Measurements from ENCODE around the gene SLBP. TPM values are rescaled to one million over a fixed set of nuclear protein-coding genes. Genes with fewer than 3 reads are reported as not detected.

Gene SLBP
- total and polyA plus RNA-seq, 2 donors (not counting 3 experiments of a cell fraction or from before 2014, with no cell fraction given): 48.3 to 63.1 TPM

DNA sequence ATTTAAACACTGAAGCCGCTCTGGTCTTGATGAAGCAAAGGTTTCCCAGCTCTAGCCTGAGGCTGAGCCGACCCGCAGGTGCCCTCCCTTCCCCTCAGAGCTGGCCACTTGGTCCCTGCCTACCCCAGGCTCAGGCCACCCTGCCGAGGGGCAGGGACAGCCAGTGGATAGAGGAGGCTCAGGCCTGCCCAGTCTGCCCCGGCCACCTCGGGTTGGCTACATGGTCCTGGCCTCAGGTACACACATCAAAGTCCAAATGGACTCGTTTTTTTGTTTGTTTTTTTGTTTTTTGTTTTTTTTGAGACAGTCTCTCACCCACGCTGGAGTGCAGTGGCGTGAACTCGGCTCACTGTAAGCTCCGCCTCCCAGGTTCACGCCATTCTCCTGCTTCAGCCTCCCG, 33.0 kb upstream of the SLBP start:
- Histone ChIP-seq H3K9me3 (replicated peaks; ENCODE audit: control insufficient read depth, insufficient read depth, low read length) (no peaks in the 10 kb centered on the region), H3K27me3 (ENCODE audit: control insufficient read depth in 2 of 2, insufficient read depth in 2 of 2, low read length in 2 of 2) (no peaks in the 10 kb centered on the region), H3K79me2 (ENCODE audit: control insufficient read depth, insufficient read depth, low read length) (no peaks in the 10 kb centered on the region), H3K4me3 (replicated peaks in 1 of 3; ENCODE audit: insufficient read depth in 1 of 3, low read depth in 1 of 3, low read length in 3 of 3) (no peak overlapping the region), H3K4me2 (ENCODE audit: insufficient read depth, low read length) (no peak overlapping the region), H2AFZ (ENCODE audit: low read depth, low read length) (no peak overlapping the region), H3K9ac (replicated peaks; ENCODE audit: extremely low read depth, insufficient read depth, low read length) (no peak overlapping the region), H3K27ac (ENCODE audit: insufficient read depth, low read depth, low read length) (no peak overlapping the region), H3K9me1 (replicated peaks; ENCODE audit: control insufficient read depth, extremely low read depth, insufficient read depth, low read length) (no peaks in the 10 kb centered on the region), H4K20me1 (replicated peaks; ENCODE audit: control insufficient read depth, extremely low read depth, insufficient read depth, low read length) (no peaks in the 10 kb centered on the region), H3K4me1 (ENCODE audit: control insufficient read depth, extremely low read depth, insufficient read depth, low read length) (peaks cover 4% of the 10 kb centered on the region), H3K36me3 (ENCODE audit: control insufficient read depth in 2 of 2, extremely low read depth in 1 of 2, insufficient read depth in 2 of 2, low read length in 2 of 2) (peaks cover 8 to 22% of the 10 kb centered on the region in 2 experiments)
- DNase-seq (ENCODE audit: low read depth, low spot score) (no peak), FAIRE-seq (no peak)
- no peak for TF ChIP-seq FOS (IDR thresholded peaks at IDR 0.05; ENCODE audit: borderline replicate concordance, insufficient read depth, low read length)
- no peak for TF ChIP-seq POLR2AphosphoS5 (IDR thresholded peaks at IDR 0.05; ENCODE audit: insufficient read depth, low read depth, low read length)
- TF ChIP-seq POLR2A (IDR thresholded peaks at IDR 0.05; ENCODE audit: low read depth, low read length): no peak
- TF ChIP-seq MAX (IDR thresholded peaks at IDR 0.05; ENCODE audit: insufficient read depth, insufficient read length): no peak
- no peak for TF ChIP-seq CTCF (IDR thresholded peaks at IDR 0.05; ENCODE audit: extremely low read depth in 1 of 2, insufficient read depth in 1 of 2, low read depth in 1 of 2, low read length in 2 of 2)
- no peak for TF ChIP-seq EZH2 (IDR thresholded peaks at IDR 0.05; ENCODE audit: borderline replicate concordance, low read depth, low read length, severe bottlenecking)
- no peak for TF ChIP-seq JUN (IDR thresholded peaks at IDR 0.05; ENCODE audit: borderline replicate concordance, insufficient read depth, insufficient read length, low read depth)
- no peak for TF ChIP-seq GATA2 (IDR thresholded peaks at IDR 0.05; ENCODE audit: insufficient read depth, insufficient read length, low read depth, low read length)
- no peak for TF ChIP-seq MYC (IDR thresholded peaks at IDR 0.05; ENCODE audit: low read depth, low read length)
- ChIA-PET POLR2A (no interaction called here), CTCF (interaction anchor here (0.8 to 6.0 kb wide), 7 partner anchors 9 to 166 kb away, joined by 3 to 198 read pairs (median 5); no protein-coding TSS in a partner anchor)
- intact Hi-C loops (cut with micrococcal nuclease): loop anchor here (5.0 kb wide), 1 partner anchor 47 kb away; the partner anchor contains the start of gene FGFR3
- no TSS peak for BruUV-seq (replicated peaks)
- dilution Hi-C loops (cut with MboI; ENCODE audit: extremely low pct_ligation_motif_present, low sequenced_read_pairs): no loop called here

All from endothelial cell of umbilical vein (primary cell).